ENCODE data around the gene UPK1B.
"Not testable (repeated sequence)": the region's sequence is repeated elsewhere in the genome, so short reads cannot be mapped to it uniquely, and the experiment has no call there.

UPK1B gene

DNA sequence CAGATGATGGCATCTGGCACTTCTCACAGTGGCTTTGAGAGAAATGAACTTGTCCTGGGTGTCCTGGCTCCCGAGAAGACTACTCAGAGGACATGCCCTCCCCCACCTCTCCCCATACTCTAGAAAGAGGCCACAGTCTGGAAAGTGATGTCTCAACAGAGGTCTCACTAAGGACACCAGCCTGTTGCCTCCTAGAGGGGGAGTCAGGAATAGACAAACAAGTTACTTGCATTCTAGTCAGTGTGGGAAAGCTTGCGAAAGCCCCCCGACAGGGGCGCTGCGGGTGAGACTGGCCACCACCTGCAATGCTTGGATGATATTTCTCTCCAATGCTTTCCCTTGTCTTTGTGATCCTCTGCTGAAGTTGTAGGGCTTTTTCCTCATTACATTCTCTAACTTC, 50.1 kb downstream of the UPK1B start:
- DNase-seq (ENCODE audit: low spot score): no peak

DNA sequence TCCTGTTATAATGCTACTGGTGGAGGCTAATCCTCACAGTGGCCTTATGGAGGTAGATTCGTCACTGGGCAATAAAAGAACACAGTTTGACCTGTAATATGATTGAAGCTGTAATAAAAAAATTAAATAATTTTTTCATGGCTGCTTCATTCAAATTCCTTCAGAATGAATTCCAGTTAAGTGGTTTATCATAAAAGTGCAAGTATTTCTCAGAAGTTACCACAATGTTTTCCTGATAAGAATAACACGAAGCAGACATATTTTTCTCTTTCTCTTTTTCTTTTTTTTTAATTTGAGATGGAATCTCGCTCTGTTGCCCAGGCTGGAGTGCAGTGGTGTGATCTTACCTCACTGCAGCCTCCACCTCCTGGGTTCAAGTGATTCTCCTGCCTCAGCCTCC, 51.7 kb downstream of the UPK1B start:
- DNase-seq (ENCODE audit: low spot score): no peak

DNA sequence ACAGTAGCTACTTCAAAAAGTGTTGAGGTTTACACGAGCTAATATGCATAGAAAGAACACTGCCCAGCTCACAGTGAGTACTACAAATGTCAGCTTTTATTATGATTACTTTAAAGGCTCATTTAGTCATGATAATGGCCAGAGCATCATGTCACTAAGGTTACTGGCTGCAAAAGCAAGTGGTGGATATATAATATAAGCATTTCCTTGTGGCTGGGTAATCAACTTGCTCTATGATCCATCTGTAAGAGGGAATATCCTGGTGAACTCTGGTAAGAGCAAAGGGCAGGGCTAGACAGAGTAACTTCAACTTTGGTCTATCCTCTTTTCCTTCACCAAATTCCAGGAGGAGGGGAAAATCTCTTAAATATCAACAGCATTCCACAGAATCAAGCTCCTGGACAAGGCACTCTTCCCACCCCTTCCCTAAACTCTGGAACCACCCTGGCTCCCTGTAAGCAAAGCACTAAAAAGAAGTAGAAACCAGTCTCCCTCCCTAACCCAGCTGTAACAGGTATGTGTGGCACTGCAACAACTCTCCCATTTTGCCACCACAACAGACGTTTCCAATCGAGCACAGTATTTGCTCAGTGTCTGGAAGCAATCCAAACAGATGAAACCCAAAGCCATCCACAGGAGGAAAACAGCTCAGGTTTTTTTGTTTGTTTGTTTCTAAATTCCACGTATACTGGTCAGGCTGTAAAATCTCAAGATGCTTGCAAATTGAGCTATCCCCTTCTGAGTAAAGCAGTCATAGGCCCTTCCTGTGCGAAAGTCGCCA, 53.9 kb downstream of the UPK1B start:
- DNase-seq (ENCODE audit: low spot score): no peak

GRCh38 chr3:119228373-119229145, 55.2 kb downstream of the UPK1B start:
- DNase-seq (ENCODE audit: low spot score): no peak

DNA sequence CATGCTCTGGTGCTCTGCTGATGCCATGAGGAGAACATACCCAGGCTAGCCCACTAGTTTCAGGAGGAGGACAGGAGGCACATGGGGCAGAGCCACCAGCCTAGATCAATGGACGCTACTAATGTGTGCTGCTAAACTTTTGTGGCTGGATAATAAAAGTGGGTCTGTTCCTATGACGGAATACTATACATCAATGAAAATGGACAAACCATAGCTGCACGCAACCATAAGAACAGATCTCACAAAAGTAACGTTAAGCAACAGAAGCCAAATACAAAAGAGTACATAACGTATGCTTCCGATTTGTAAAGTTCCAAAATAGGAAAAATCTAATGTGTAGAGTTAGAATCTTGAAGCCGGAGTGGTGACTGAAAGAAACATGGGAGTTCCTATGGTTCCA, 55.8 kb downstream of the UPK1B start:
- DNase-seq (ENCODE audit: low spot score): no peak

- no peak for DNase-seq (ENCODE audit: low spot score)
Measured at GRCh38 chr3:119230071-119230470, 56.7 kb downstream of the UPK1B start.

GRCh38 chr3:119230745-119231144, 57.3 kb downstream of the UPK1B start:
- no peak for DNase-seq (ENCODE audit: low spot score)

- no peak for DNase-seq (ENCODE audit: low spot score)
Measured at GRCh38 chr3:119234610-119235009, 61.2 kb downstream of the UPK1B start.

GRCh38 chr3:119235151-119235550, 61.8 kb downstream of the UPK1B start:
- DNase-seq (ENCODE audit: low spot score): no peak

DNA sequence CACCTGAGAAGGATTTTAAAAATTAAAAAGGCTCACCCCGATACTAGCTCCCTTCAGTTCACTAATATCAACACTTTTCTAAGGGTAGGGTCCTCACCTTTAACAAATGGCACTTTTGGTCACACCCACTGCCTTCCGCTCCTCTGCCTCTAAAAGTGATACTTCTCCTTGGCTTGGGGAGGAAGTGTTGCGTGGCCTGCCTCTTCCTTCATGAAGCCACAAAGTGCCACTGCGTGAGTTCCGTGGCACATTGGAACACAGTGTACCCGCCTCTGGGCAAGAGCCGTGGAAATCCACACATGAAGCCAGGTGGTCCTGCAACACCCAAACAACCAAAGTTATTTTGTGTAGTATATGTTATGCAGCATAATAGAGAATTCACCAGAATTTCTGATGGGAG, 63.4 kb downstream of the UPK1B start:
- DNase-seq (ENCODE audit: low spot score): no peak

GRCh38 chr3:119237299-119237698, 63.9 kb downstream of the UPK1B start:
- DNase-seq (ENCODE audit: low spot score): no peak

DNA sequence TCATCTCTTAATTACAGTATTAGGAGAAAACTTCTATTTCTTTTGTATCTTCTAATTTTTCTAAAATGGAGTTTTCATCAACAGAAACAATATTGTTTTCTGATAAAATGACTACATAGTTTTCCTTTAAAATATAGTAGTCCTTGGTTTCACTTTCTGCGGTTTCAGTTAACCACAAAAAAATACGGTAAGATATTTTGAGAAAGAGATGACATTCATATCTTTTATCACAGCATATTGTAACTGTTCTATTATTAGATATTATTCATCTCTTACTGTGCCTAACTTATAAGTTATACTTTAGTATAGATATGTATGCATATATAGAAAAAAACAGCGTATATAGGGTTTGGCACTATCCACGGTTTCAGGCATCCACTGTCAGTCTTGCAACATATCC, 65.0 kb downstream of the UPK1B start:
- DNase-seq (ENCODE audit: low spot score): no peak

GRCh38 chr3:119239206-119239820, 65.9 kb downstream of the UPK1B start:
- no peak for DNase-seq (ENCODE audit: low spot score)

DNA sequence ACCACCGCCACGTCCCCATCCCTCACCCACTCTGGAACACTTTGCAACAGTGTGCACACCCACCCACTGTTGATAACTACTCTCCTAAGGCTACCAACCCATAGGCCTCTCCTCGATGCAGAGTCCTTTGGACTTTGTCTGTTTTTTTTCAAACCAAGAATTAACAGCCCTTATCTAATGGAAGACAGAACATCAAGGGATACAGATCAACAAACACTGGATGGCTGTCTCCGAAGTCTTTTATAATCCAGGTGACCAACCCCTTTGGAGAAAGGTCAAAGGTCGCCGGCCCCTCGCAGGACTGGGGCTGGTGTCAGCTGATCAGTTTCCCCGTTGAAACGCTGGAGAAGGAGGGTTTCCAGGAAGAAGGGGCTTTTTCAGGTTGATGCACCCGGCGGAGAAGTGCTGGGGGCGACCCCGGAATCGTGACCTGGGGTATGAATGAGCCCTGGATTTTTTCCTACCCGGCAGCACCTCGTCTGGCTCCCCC, 66.7 kb downstream of the UPK1B start:
- DNase-seq (ENCODE audit: low spot score): peak; percentile 68

- peak; percentile 87 for DNase-seq (ENCODE audit: low spot score)
Measured at GRCh38 chr3:119240591-119241434, 67.4 kb downstream of the UPK1B start, which contains the start of gene B4GALT4. Gene B4GALT4 (minus strand): TSS chr3:119240878. CDS start chr3:119230099, 10,779 bp downstream.

- DNase-seq (ENCODE audit: low spot score): not testable (repeated sequence)
Measured at GRCh38 chr3:119242387-119243057, 69.1 kb downstream of the UPK1B start.

DNA sequence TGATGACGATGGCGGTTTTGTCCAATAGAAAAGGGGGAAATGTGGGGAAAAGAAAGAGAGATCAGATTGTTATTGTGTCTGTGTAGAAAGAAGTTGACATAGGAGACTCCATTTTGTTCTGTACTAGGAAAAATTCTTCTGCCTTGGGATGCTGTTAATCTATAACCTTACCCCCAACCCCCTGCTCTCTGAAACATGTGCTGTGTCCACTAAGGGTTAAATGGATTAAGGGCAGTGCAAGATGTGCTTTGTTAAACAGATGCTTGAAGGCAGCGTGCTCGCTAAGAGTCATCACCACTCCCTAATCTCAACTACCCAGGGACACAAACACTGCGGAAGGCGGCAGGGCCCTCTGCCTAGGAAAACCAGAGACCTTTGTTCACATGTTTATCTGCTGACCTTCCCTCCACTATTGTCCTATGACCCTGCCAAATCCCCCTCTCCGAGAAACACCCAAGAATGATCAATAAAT, 69.7 kb downstream of the UPK1B start:
- DNase-seq (ENCODE audit: low spot score): not testable (repeated sequence)

DNA sequence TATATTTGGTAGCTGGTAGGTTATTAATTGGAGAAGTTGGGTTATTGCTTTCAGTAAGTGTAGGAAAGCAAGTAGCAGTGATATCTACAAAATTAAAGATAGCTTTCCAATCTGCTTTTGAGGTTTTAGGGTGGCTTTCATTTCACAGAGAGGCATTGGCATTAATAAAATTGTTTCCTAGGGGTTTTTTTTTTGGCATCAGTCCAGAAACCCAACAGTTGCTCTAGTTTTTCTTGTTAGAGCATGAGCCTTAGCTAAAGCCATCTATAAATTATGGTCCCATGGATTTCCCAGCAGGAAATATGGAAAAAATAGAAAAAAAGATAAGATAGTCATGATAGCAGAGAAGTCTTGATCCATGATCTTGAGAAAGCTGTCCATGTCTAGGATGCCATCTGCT, 70.3 kb downstream of the UPK1B start:
- no peak for DNase-seq (ENCODE audit: low spot score)

- no peak for DNase-seq (ENCODE audit: low spot score)
Measured at GRCh38 chr3:119245778-119246177, 72.4 kb downstream of the UPK1B start.

Data from SK-N-DZ (cell line).